SK-N-SH (cell line): ENCODE results near the gene ATP8A1. TPM values are rescaled to one million over a fixed set of nuclear protein-coding genes. Genes with fewer than 3 reads are reported as not detected.

Source experiments
- CTCF ChIA-PET: fragments of 300-600, 350-600 bp; formaldehyde crosslinking; extraction: SDS; loops from one replicate; lab custom pipeline; 2021; lab: Yijun Ruan, JAX
- POLR2A ChIA-PET: fragments of 350-600 bp; sonication (Branson Sonifier 250); formaldehyde crosslinking; extraction: SDS; loops from one replicate; lab custom pipeline; 2020; ENCODE audit warnings: antibody characterized with exemption, inconsistent platforms; lab: Yijun Ruan, JAX
- DNase-seq: peaks from one replicate; pipeline ENCODE4 v3.0.0; 2012
- H2AFZ ChIP-seq: fragments of 200-600 bp; sonication (generic); 2 replicates; pipeline ENCODE4 v1.8.1; 2016; ENCODE audit warnings: antibody characterized with exemption, mild to moderate bottlenecking, low read depth
- H3F3A ChIP-seq: fragments of 200-600 bp; sonication (generic); replicated peaks from 2 replicates; pipeline ENCODE3; 2016; ENCODE audit warnings: antibody characterized with exemption, mild to moderate bottlenecking; ENCODE audit not compliant: insufficient read depth
- H3K27ac ChIP-seq, 2 experiments: fragments of 200-500 bp in 1 of 2; fragments of 200-600 bp in 1 of 2; sonication (Bioruptor generic) in 1 of 2; sonication (generic), shearing (Covaris generic) in 1 of 2; 2 replicates each; pipeline versions ENCODE4 v1.5.1 to v1.6.1; 2014 to 2016; ENCODE audit warnings: low read depth in 2 of 2, inconsistent platforms in 1 of 2, low read length in 1 of 2, mild to moderate bottlenecking in 1 of 2, mixed read lengths in 1 of 2
- H3K27me3 ChIP-seq: fragments of 200-600 bp; sonication (generic), shearing (Covaris generic); 2 replicates; pipeline ENCODE4 v1.6.1; 2016; ENCODE audit warnings: mixed run types; ENCODE audit not compliant: insufficient read depth
- H3K36me3 ChIP-seq, 2 experiments: fragments of 200-500 bp in 1 of 2; fragments of 200-600 bp in 1 of 2; sonication (Bioruptor generic) in 1 of 2; sonication (generic) in 1 of 2; replicated peaks in 1 of 2; 2 replicates each; pipeline versions ENCODE3 to v1.5.1; 2014 to 2016; ENCODE audit warnings: low read length in 1 of 2, mild to moderate bottlenecking in 1 of 2; ENCODE audit not compliant: insufficient read depth in 2 of 2, control insufficient read depth in 1 of 2
- H3K4me1 ChIP-seq, 2 experiments: fragments of 200-500 bp in 1 of 2; fragments of 200-600 bp in 1 of 2; sonication (Bioruptor generic) in 1 of 2; sonication (generic), shearing (Covaris generic) in 1 of 2; 2 replicates each; pipeline versions ENCODE4 v1.5.1 to v1.6.1; 2014 to 2016; ENCODE audit warnings: low read depth in 1 of 2, low read length in 1 of 2, mixed run types in 1 of 2; ENCODE audit not compliant: insufficient read depth in 2 of 2, control insufficient read depth in 1 of 2
- H3K4me2 ChIP-seq: fragments of 200-600 bp; sonication (generic), shearing (Covaris generic); 2 replicates; pipeline ENCODE4 v1.6.1; 2017; ENCODE audit warnings: mixed run types
- H3K4me3 ChIP-seq, 2 experiments: fragments of 200-500 bp in 1 of 2; fragments of 200-600 bp in 1 of 2; sonication (Bioruptor generic) in 1 of 2; sonication (generic), shearing (Covaris generic) in 1 of 2; 2 replicates each; pipeline versions ENCODE4 v1.5.1 to v1.8.1; 2014 to 2016; ENCODE audit warnings: low read depth in 2 of 2, inconsistent platforms in 1 of 2, low read length in 1 of 2, mild to moderate bottlenecking in 1 of 2, mixed read lengths in 1 of 2, moderate library complexity in 1 of 2
- H3K79me2 ChIP-seq: fragments of 200-600 bp; sonication (generic); 2 replicates; pipeline ENCODE4 v1.8.1; 2017; ENCODE audit warnings: mild to moderate bottlenecking; ENCODE audit not compliant: insufficient read depth
- H3K9ac ChIP-seq: fragments of 200-600 bp; sonication (generic); 2 replicates; pipeline ENCODE4 v1.6.1; 2017; ENCODE audit warnings: mixed run types
- H3K9me2 ChIP-seq: fragments of 200-600 bp; sonication (generic); 2 replicates; pipeline ENCODE4 v1.6.1; 2017; ENCODE audit warnings: mixed run types
- H3K9me3 ChIP-seq: fragments of 200-600 bp; sonication (generic); 2 replicates; pipeline ENCODE4 v1.6.1; 2017; ENCODE audit warnings: mixed run types, mild to moderate bottlenecking, moderate library complexity
- H4K20me1 ChIP-seq: fragments of 200-600 bp; sonication (generic); 2 replicates; pipeline ENCODE4 v1.6.1; 2017; ENCODE audit warnings: mild to moderate bottlenecking, mixed run types; ENCODE audit not compliant: insufficient read depth
- CTCF ChIP-seq: fragments of 200-600 bp; sonication (generic); IDR thresholded peaks from 2 replicates; pipeline ENCODE4 v1.6.1; 2017; ENCODE audit warnings: antibody characterized with exemption, mild to moderate bottlenecking, moderate library complexity
- GABPA ChIP-seq: IDR thresholded peaks from 2 replicates; pipeline ENCODE4 v1.4.0; 2012; ENCODE audit warnings: low read depth, mild to moderate bottlenecking
- NFIC ChIP-seq: IDR thresholded peaks from 2 replicates; pipeline ENCODE4 v1.4.0; 2012; ENCODE audit warnings: borderline replicate concordance
- POLR2AphosphoS5 ChIP-seq: IDR thresholded peaks from 2 replicates; pipeline ENCODE4 v1.6.1; 2012; ENCODE audit warnings: low read depth, low read length
- RCOR1 ChIP-seq: fragments of 150-350 bp; IDR thresholded peaks from 2 replicates; pipeline ENCODE4 v1.6.1; 2017; ENCODE audit warnings: antibody characterized with exemption, low read length
- SMC3 ChIP-seq: IDR thresholded peaks from 2 replicates; pipeline ENCODE4 v1.6.1; 2012; ENCODE audit warnings: low read depth, low read length, improper control_type of control experiment
- ZBTB33 ChIP-seq: IDR thresholded peaks from 2 replicates; pipeline ENCODE4 v1.4.0; 2012; ENCODE audit warnings: low read depth, borderline replicate concordance
- WGBS: methylation state at CpG from one replicate; pipeline ENCODE4 v1.1.6; 2017; ENCODE audit warnings: low lambda C conversion rate; 5-methylcytosine and 5-hydroxymethylcytosine counted together
- polyA plus RNA-seq, 3 experiments: library from polyadenylated mRNA; depleted of rRNA; stranded (reverse); fragments of >200 nt; gene quantifications; 2 replicates each; pipeline ENCODE4 v1.2.3, GENCODE V29; 2012
- TF ChIP-seq, protein P1 (sequence below): IDR thresholded peaks from 2 replicates; pipeline ENCODE4 v1.4.0; 2012; ENCODE audit warnings: low read depth, borderline replicate concordance
- TF ChIP-seq, protein P2 (sequence below): IDR thresholded peaks from 2 replicates; pipeline ENCODE4 v1.6.1; 2012; ENCODE audit warnings: mild to moderate bottlenecking, low read depth, low read length, moderate library complexity

ATP8A1 gene
- polyA plus RNA-seq, 1 of the 3 experiments (the other 2 are of a cell fraction), result 0.38 TPM

- no peak overlapping the region for H3K4me2 ChIP-seq
- no peaks in the 10 kb centered on the region for H3K9me2 ChIP-seq
- 51% methylated on average over 6 of the region's 6 CpGs for WGBS
- no peaks in the 10 kb centered on the region for H3K79me2 ChIP-seq
- no peaks in the 10 kb centered on the region for H3K9me3 ChIP-seq
- TF ChIP-seq POLR2AphosphoS5 (no peak), ZBTB33 (no peak), GABPA (no peak), NFIC (no peak), RCOR1 (no peak)
- H3K4me3 ChIP-seq, result no peak overlapping the region
- POLR2A ChIA-PET, result no interaction called here
- H3F3A ChIP-seq, result no peaks in the 10 kb centered on the region
- H3K36me3 ChIP-seq, result no peaks in the 10 kb centered on the region
- no peak for DNase-seq
- CTCF ChIA-PET, result interaction anchor here (1.3 to 1.4 kb wide), 2 partner anchors 39 to 245 kb away, joined by 3 read pairs; no protein-coding TSS in a partner anchor
- H3K27me3 ChIP-seq, result no peaks in the 10 kb centered on the region
- no peaks in the 10 kb centered on the region for H4K20me1 ChIP-seq
- H3K9ac ChIP-seq, result no peak overlapping the region
- H3K27ac ChIP-seq, result no peak overlapping the region
- no peaks in the 10 kb centered on the region; a peak in 2 of 4 replicates for H3K4me1 ChIP-seq
- H2AFZ ChIP-seq, result no peak overlapping the region
These were observed 40.3 kb downstream of the ATP8A1 start for GRCh38 chr4:42616572-42616971.

DNA sequence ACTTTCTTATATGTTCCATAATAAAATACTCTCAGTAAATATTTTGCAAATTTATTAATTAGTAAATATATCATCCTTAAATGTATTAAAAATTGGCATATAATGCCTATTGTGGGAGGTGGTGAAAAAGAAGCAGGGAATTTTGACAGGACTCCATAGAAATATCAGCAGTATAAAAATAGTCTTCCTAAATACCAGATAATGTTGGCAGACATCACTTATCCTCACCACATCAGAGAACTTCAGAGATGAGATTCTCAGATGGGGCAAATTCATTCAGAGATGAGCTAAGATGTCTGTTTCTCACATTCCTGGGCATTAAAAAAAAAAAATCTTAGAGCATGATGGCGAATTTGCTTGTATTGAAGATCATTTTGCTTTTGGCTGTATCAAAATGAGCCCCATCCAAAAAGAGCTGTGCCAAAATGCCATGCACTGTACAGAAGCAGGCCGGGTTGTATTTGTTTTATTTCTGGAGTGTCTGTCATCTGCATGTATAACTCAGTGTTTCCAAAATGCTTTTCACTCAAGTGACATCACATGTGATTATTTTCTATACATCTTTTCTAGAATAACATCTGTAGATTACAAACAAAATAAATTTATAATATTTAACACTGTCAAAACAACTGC, 41.7 kb downstream of the ATP8A1 start:
- no peaks in the 10 kb centered on the region for H3K36me3 ChIP-seq
- no peak for DNase-seq
- H3K4me2 ChIP-seq, result no peak overlapping the region
- no peak overlapping the region for H2AFZ ChIP-seq
- H3K27me3 ChIP-seq, result no peaks in the 10 kb centered on the region
- ChIA-PET CTCF (interaction anchor here (1.2 to 1.4 kb wide), 2 partner anchors 20 to 38 kb away, joined by 3 read pairs; no protein-coding TSS in a partner anchor), POLR2A (no interaction called here)
- H3K4me3 ChIP-seq, result no peak overlapping the region
- no peaks in the 10 kb centered on the region for H3K9me2 ChIP-seq
- TF ChIP-seq SMC3 (no peak), NFIC (no peak), RCOR1 (no peak), CTCF (no peak)
- TF ChIP-seq, protein P1, sequence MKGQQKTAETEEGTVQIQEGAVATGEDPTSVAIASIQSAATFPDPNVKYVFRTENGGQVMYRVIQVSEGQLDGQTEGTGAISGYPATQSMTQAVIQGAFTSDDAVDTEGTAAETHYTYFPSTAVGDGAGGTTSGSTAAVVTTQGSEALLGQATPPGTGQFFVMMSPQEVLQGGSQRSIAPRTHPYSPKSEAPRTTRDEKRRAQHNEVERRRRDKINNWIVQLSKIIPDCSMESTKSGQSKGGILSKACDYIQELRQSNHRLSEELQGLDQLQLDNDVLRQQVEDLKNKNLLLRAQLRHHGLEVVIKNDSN, result no peak
- TF ChIP-seq, protein P2, sequence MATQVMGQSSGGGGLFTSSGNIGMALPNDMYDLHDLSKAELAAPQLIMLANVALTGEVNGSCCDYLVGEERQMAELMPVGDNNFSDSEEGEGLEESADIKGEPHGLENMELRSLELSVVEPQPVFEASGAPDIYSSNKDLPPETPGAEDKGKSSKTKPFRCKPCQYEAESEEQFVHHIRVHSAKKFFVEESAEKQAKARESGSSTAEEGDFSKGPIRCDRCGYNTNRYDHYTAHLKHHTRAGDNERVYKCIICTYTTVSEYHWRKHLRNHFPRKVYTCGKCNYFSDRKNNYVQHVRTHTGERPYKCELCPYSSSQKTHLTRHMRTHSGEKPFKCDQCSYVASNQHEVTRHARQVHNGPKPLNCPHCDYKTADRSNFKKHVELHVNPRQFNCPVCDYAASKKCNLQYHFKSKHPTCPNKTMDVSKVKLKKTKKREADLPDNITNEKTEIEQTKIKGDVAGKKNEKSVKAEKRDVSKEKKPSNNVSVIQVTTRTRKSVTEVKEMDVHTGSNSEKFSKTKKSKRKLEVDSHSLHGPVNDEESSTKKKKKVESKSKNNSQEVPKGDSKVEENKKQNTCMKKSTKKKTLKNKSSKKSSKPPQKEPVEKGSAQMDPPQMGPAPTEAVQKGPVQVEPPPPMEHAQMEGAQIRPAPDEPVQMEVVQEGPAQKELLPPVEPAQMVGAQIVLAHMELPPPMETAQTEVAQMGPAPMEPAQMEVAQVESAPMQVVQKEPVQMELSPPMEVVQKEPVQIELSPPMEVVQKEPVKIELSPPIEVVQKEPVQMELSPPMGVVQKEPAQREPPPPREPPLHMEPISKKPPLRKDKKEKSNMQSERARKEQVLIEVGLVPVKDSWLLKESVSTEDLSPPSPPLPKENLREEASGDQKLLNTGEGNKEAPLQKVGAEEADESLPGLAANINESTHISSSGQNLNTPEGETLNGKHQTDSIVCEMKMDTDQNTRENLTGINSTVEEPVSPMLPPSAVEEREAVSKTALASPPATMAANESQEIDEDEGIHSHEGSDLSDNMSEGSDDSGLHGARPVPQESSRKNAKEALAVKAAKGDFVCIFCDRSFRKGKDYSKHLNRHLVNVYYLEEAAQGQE, result no peak
- no peaks in the 10 kb centered on the region for H3K9me3 ChIP-seq
- H3K4me1 ChIP-seq, result no peaks in the 10 kb centered on the region; a peak in 2 of 4 replicates
- 7% methylated on average over 2 of the region's 2 CpGs for WGBS
- H3K9ac ChIP-seq, result no peak overlapping the region
- H3K79me2 ChIP-seq, result no peaks in the 10 kb centered on the region
- H3K27ac ChIP-seq, result no peak overlapping the region
- no peaks in the 10 kb centered on the region for H4K20me1 ChIP-seq
- no peaks in the 10 kb centered on the region for H3F3A ChIP-seq
